ENCODE data around the gene NSL1. TPM values are rescaled to one million over a fixed set of nuclear protein-coding genes. Genes with fewer than 3 reads are reported as not detected.
A peak's percentile ranks its signal among the peaks of the same experiment; 100 is the strongest.

The NSL1 gene
- total and polyA plus RNA-seq, 3 donors from 2014 or later, result 29.3 to 52.7 (median 50.0) TPM

- Histone ChIP-seq H3K4me3 (no peak overlapping the region), H3K9me3 (no peaks in the 10 kb centered on the region), H3K27ac (no peak overlapping the region), H3K36me3 (ENCODE audit: low read depth, missing control alignments) (no peaks in the 10 kb centered on the region), H3K27me3 (no peaks in the 10 kb centered on the region), H3K4me1 (no peaks in the 10 kb centered on the region)
- 92 to 96% methylated on average over 3 of the region's 3 CpGs for WGBS, 2 donors
- TF ChIP-seq, protein P1, sequence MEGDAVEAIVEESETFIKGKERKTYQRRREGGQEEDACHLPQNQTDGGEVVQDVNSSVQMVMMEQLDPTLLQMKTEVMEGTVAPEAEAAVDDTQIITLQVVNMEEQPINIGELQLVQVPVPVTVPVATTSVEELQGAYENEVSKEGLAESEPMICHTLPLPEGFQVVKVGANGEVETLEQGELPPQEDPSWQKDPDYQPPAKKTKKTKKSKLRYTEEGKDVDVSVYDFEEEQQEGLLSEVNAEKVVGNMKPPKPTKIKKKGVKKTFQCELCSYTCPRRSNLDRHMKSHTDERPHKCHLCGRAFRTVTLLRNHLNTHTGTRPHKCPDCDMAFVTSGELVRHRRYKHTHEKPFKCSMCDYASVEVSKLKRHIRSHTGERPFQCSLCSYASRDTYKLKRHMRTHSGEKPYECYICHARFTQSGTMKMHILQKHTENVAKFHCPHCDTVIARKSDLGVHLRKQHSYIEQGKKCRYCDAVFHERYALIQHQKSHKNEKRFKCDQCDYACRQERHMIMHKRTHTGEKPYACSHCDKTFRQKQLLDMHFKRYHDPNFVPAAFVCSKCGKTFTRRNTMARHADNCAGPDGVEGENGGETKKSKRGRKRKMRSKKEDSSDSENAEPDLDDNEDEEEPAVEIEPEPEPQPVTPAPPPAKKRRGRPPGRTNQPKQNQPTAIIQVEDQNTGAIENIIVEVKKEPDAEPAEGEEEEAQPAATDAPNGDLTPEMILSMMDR (IDR thresholded peaks at IDR 0.05), result no peak
- TF ChIP-seq POLR2A (IDR thresholded peaks at IDR 0.05), result no peak
- DNase-seq, result no peak
- intact Hi-C loops (cut with DNase I; ENCODE audit: low total_unique reads), result no loop called here
These were observed 14.2 kb upstream of the NSL1 start for GRCh38 chr1:212805767-212806166.

DNA sequence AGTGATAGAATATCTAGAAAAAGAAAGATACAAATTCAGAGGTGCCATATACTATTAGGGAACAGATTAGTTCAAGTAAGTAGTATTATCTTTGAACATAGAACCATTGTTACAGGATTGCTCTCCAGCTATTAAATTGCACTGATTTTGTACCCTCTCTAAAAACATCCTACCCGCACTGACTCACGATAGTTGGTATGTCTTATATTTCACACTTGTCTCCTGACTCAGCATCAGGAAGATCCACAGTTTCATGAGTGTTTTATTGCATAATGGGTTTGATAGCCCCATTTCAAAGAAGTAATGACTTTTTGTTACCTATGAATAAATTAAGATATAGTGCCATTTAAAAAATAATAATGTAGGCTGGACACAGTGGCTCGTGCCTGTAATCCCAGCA lies 6.1 kb upstream of the NSL1 start:
- H3K27me3 ChIP-seq, result no peaks in the 10 kb centered on the region
- no peak for DNase-seq
- WGBS, 2 donors, result 93 to 98% methylated on average over 3 of the region's 3 CpGs
- no peak overlapping the region for H3K4me3 ChIP-seq
- no peak for TF ChIP-seq POLR2A (IDR thresholded peaks at IDR 0.05)
- TF ChIP-seq, protein P1 (IDR thresholded peaks at IDR 0.05), result no peak
- intact Hi-C loops (cut with DNase I; ENCODE audit: low total_unique reads), result no loop called here
- no peaks in the 10 kb centered on the region for H3K9me3 ChIP-seq
- no peak overlapping the region for H3K27ac ChIP-seq
- H3K36me3 ChIP-seq (ENCODE audit: low read depth, missing control alignments), result no peaks in the 10 kb centered on the region
- H3K4me1 ChIP-seq, result no peaks in the 10 kb centered on the region

- Histone ChIP-seq H3K4me3 (no peak overlapping the region), H3K36me3 (ENCODE audit: low read depth, missing control alignments) (no peaks in the 10 kb centered on the region), H3K27me3 (no peaks in the 10 kb centered on the region), H3K4me1 (peaks cover 6% of the 10 kb centered on the region), H3K27ac (no peak overlapping the region), H3K9me3 (no peaks in the 10 kb centered on the region)
- intact Hi-C loops (cut with DNase I; ENCODE audit: low total_unique reads), result no loop called here
- DNase-seq, result no peak
- 60 to 80% methylated on average over 1 of the region's 1 CpG for WGBS, 2 donors
- TF ChIP-seq POLR2A (IDR thresholded peaks at IDR 0.05), result no peak
- TF ChIP-seq, protein P1 (IDR thresholded peaks at IDR 0.05), result no peak
These were observed 3.0 kb upstream of the NSL1 start for GRCh38 chr1:212794561-212795014.

GRCh38 chr1:212792396-212792908 lies 875 bp upstream of the NSL1 start:
- intact Hi-C loops (cut with DNase I; ENCODE audit: low total_unique reads), result no loop called here
- 9 to 16% methylated on average over 16 of the region's 16 CpGs for WGBS, 2 donors
- H3K9me3 ChIP-seq, result no peaks in the 10 kb centered on the region
- no peak for DNase-seq
- no peaks in the 10 kb centered on the region for H3K27me3 ChIP-seq
- H3K4me3 ChIP-seq, result peak overlapping the region; percentile 86 to 87
- peaks cover 6% of the 10 kb centered on the region for H3K4me1 ChIP-seq
- H3K27ac ChIP-seq, result peak overlapping the region; percentile 97
- H3K36me3 ChIP-seq (ENCODE audit: low read depth, missing control alignments), result no peaks in the 10 kb centered on the region
- TF ChIP-seq, protein P1 (IDR thresholded peaks at IDR 0.05), result no peak
- no peak for TF ChIP-seq POLR2A (IDR thresholded peaks at IDR 0.05)

DNA sequence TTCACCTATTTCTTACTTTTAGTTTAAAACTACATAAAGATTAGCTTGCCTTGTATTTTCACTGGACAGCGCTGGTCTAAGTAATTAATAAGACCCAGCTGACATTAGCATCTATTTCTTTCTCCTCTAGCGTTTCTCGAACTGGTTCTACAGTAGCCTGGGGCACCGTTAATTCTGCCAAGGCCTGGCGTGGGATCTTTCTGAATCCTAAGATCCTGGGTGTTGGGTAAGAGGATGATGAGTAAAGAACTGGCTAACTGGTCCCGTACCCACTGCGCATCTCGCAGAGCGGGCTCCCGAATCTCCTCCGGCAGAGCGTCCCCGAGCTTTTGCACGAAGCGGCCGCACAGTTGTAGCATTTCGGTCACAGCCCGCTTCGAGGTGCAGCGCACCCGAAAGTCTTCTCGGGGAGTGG lies 309 bp downstream of the NSL1 start:
- TF ChIP-seq, protein P1 (IDR thresholded peaks at IDR 0.05), result no peak
- TF ChIP-seq POLR2A (IDR thresholded peaks at IDR 0.05), result no peak
- Histone ChIP-seq H3K9me3 (no peaks in the 10 kb centered on the region), H3K4me3 (peak overlapping the region; percentile 86 to 87), H3K27ac (peak overlapping the region; percentile 97), H3K36me3 (ENCODE audit: low read depth, missing control alignments) (no peaks in the 10 kb centered on the region), H3K27me3 (no peaks in the 10 kb centered on the region), H3K4me1 (peaks cover 6% of the 10 kb centered on the region)
- no peak for DNase-seq
- 1% methylated on average over 22 of the region's 22 CpGs for WGBS, 2 donors
- intact Hi-C loops (cut with DNase I; ENCODE audit: low total_unique reads), result no loop called here

Measured in testis (tissue), 3 donors.